HG02610 (cell line): ENCODE measurements around the gene PUS1.

ENCODE experiments used
- ATAC-seq: cut with Tn5 transposase; IDR thresholded peaks from one replicate; pipeline ENCODE4 v1.9.1; 2021; ENCODE audit warnings: mild to moderate bottlenecking, moderate library complexity; ENCODE audit not compliant: unreplicated experiment

Gene PUS1

GRCh38 chr12:131902332-131903241, 26.5 kb upstream of the PUS1 start:
- ATAC-seq, result no peak

GRCh38 chr12:131903270-131904255, 25.5 kb upstream of the PUS1 start:
- no peak for ATAC-seq

GRCh38 chr12:131904346-131904745, 24.7 kb upstream of the PUS1 start:
- no peak for ATAC-seq

GRCh38 chr12:131905081-131905629, 23.9 kb upstream of the PUS1 start:
- ATAC-seq, result no peak

GRCh38 chr12:131905630-131906091, 23.4 kb upstream of the PUS1 start:
- no peak for ATAC-seq

- no peak for ATAC-seq
Measured at GRCh38 chr12:131907379-131908091, 21.5 kb upstream of the PUS1 start.

GRCh38 chr12:131908092-131909080, 20.7 kb upstream of the PUS1 start:
- no peak for ATAC-seq

GRCh38 chr12:131909081-131909751, 19.9 kb upstream of the PUS1 start:
- no peak for ATAC-seq

- ATAC-seq, result no peak
Measured at GRCh38 chr12:131909752-131910219, 19.3 kb upstream of the PUS1 start.

- ATAC-seq, result no peak
Measured at GRCh38 chr12:131910302-131911027, 18.6 kb upstream of the PUS1 start.

GRCh38 chr12:131911028-131911650, 17.9 kb upstream of the PUS1 start:
- no peak for ATAC-seq

- no peak for ATAC-seq
Measured at GRCh38 chr12:131911851-131912477, 17.1 kb upstream of the PUS1 start.

GRCh38 chr12:131912518-131913274, 16.4 kb upstream of the PUS1 start:
- no peak for ATAC-seq

- no peak for ATAC-seq
Measured at GRCh38 chr12:131913666-131914065, 15.4 kb upstream of the PUS1 start.

GRCh38 chr12:131914179-131914702, 14.8 kb upstream of the PUS1 start:
- ATAC-seq, result no peak
